HEK293 (cell line): ENCODE results near the gene CABP7.
A peak's percentile ranks its signal among the peaks of the same experiment; 100 is the strongest.

ENCODE experiments used
- BCL11A ChIP-seq: fragments of 450-650 bp; formaldehyde crosslinking; IDR thresholded peaks from 2 replicates; pipeline ENCODE4 v1.5.1; 2016; ENCODE audit warnings: low read depth, missing biosample characterization, missing genetic modification characterization
- BCL11B ChIP-seq: fragments of 450-650 bp; formaldehyde crosslinking; IDR thresholded peaks from 2 replicates; pipeline ENCODE4 v1.5.1; 2016; ENCODE audit warnings: low read depth, missing biosample characterization, missing genetic modification characterization
- GLIS1 ChIP-seq: fragments of 450-650 bp; formaldehyde crosslinking; IDR thresholded peaks from 2 replicates; pipeline ENCODE4 v1.5.1; 2016; ENCODE audit warnings: missing biosample characterization, missing genetic modification characterization
- GLIS2 ChIP-seq: fragments of 450-650 bp; formaldehyde crosslinking; IDR thresholded peaks from 2 replicates; pipeline ENCODE4 v1.5.1; 2016; ENCODE audit warnings: missing biosample characterization, missing genetic modification characterization
- OSR2 ChIP-seq: fragments of 450-650 bp; formaldehyde crosslinking; IDR thresholded peaks from 2 replicates; pipeline ENCODE4 v1.5.1; 2016; ENCODE audit warnings: missing biosample characterization, missing genetic modification characterization
- TCF7L2 ChIP-seq: IDR thresholded peaks from 2 replicates; pipeline ENCODE4 v1.6.1; 2011; ENCODE audit warnings: low read depth, mild to moderate bottlenecking, inconsistent platforms, low read length, moderate library complexity, borderline replicate concordance
- WT1 ChIP-seq: fragments of 450-650 bp; formaldehyde crosslinking; IDR thresholded peaks from 2 replicates; pipeline ENCODE4 v1.5.1; 2016; ENCODE audit warnings: missing biosample characterization, missing genetic modification characterization
- YY1 ChIP-seq: fragments of 450-650 bp; formaldehyde crosslinking; IDR thresholded peaks from 2 replicates; pipeline ENCODE4 v1.5.1; 2018; ENCODE audit warnings: missing biosample characterization, missing genetic modification characterization
- ZNF23 ChIP-seq: fragments of 450-650 bp; formaldehyde crosslinking; IDR thresholded peaks from 2 replicates; pipeline ENCODE4 v1.5.1; 2016; ENCODE audit warnings: missing biosample characterization, missing genetic modification characterization, borderline replicate concordance
- ZNF311 ChIP-seq: fragments of 450-650 bp; formaldehyde crosslinking; IDR thresholded peaks from 2 replicates; pipeline ENCODE4 v1.5.1; 2017; ENCODE audit warnings: missing biosample characterization, missing genetic modification characterization, borderline replicate concordance
- ZNF341 ChIP-seq: fragments of 450-650 bp; formaldehyde crosslinking; IDR thresholded peaks from 2 replicates; pipeline ENCODE4; 2016; ENCODE audit warnings: low read depth, missing biosample characterization, missing genetic modification characterization
- ZNF423 ChIP-seq: fragments of 450-650 bp; formaldehyde crosslinking; IDR thresholded peaks from 2 replicates; pipeline ENCODE4 v1.5.1; 2016; ENCODE audit warnings: missing biosample characterization, missing genetic modification characterization
- ZNF549 ChIP-seq: fragments of 450-650 bp; IDR thresholded peaks from 2 replicates; pipeline ENCODE4 v1.5.1; 2018; ENCODE audit warnings: missing biosample characterization, missing genetic modification characterization, mild to moderate bottlenecking, inconsistent platforms, moderate library complexity
- ZNF596 ChIP-seq: fragments of 450-650 bp; IDR thresholded peaks from 2 replicates; pipeline ENCODE4 v1.5.0; 2018; ENCODE audit warnings: missing biosample characterization, mild to moderate bottlenecking, missing genetic modification characterization, moderate library complexity
- ZNF768 ChIP-seq: fragments of 450-650 bp; formaldehyde crosslinking; IDR thresholded peaks from 2 replicates; pipeline ENCODE4 v1.5.1; 2018; ENCODE audit warnings: missing biosample characterization, mild to moderate bottlenecking, missing genetic modification characterization
- TF ChIP-seq, protein P1 (sequence below): fragments of 450-650 bp; formaldehyde crosslinking; IDR thresholded peaks from 2 replicates; pipeline ENCODE4 v1.5.1; 2016; ENCODE audit warnings: missing biosample characterization, missing genetic modification characterization
- TF ChIP-seq, protein P2 (sequence below): fragments of 450-650 bp; formaldehyde crosslinking; IDR thresholded peaks from 2 replicates; pipeline ENCODE4 v1.5.1; 2016; ENCODE audit warnings: missing biosample characterization, missing genetic modification characterization
- TF ChIP-seq, protein P3 (sequence below): fragments of 450-650 bp; IDR thresholded peaks from 2 replicates; pipeline ENCODE4 v1.5.1; 2018; ENCODE audit warnings: missing biosample characterization, missing genetic modification characterization
- TF ChIP-seq, protein P4 (sequence below): fragments of 450-650 bp; formaldehyde crosslinking; IDR thresholded peaks from 2 replicates; pipeline ENCODE4 v1.5.1; 2016; ENCODE audit warnings: missing biosample characterization, missing genetic modification characterization
- TF ChIP-seq, protein P5 (sequence below): fragments of 450-650 bp; formaldehyde crosslinking; IDR thresholded peaks from 2 replicates; pipeline ENCODE4 v1.5.1; 2017; ENCODE audit warnings: missing biosample characterization, missing genetic modification characterization
- TF ChIP-seq, protein P6 (sequence below): fragments of 450-650 bp; formaldehyde crosslinking; IDR thresholded peaks from 2 replicates; pipeline ENCODE4 v1.5.1; 2016; ENCODE audit warnings: missing biosample characterization, missing genetic modification characterization

Gene CABP7

DNA sequence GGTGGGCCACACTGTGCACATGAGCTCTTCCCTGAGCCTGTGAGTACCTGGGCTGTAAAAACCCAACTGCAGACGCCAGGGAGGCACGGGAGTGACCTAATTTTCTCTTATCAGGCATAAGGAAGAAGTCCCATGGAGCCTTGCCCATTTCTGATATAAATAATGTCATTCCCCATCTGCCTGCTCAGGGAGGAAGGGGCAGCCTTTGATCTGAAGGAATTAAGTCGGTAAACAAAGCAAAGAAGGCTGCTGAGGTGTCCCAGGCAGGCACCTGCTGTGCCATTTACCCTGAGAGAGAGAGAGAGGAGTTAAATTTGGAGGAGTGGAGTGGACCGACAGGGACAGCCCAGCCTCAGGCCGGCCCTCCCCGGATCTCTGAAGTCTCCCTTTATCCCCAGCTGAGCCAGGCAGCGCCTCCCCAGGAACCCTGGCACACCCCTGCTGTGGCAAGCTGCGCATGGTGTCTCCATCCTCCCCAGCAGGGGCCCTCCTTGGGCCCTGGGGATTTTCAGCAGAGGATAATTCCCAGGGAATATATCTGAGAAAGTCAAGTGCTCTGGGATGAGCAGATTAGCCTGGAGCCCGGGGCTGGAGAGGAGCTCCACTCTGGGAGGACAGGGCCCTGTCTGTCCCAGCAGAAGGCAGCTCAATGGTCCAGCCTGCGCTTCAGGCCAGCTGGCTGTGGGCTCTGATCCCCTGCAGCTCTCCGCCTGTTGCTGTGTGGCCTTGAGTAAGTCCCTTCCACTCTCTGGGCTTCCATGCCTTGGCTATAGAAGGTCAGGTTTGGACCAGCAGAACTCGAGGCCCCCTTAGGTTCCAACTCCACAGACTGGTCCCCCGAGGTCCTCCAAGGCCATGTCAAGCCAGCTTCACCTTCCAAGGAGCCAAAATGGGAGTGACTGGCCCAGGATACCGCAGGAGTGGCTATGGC, 17.5 kb upstream of the CABP7 start (continued):
- TF ChIP-seq, protein P1, sequence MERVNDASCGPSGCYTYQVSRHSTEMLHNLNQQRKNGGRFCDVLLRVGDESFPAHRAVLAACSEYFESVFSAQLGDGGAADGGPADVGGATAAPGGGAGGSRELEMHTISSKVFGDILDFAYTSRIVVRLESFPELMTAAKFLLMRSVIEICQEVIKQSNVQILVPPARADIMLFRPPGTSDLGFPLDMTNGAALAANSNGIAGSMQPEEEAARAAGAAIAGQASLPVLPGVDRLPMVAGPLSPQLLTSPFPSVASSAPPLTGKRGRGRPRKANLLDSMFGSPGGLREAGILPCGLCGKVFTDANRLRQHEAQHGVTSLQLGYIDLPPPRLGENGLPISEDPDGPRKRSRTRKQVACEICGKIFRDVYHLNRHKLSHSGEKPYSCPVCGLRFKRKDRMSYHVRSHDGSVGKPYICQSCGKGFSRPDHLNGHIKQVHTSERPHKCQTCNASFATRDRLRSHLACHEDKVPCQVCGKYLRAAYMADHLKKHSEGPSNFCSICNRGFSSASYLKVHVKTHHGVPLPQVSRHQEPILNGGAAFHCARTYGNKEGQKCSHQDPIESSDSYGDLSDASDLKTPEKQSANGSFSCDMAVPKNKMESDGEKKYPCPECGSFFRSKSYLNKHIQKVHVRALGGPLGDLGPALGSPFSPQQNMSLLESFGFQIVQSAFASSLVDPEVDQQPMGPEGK, result peak; percentile 66; the same call in 1 of the 2 replicates
- peak; percentile 86 for TF ChIP-seq OSR2 (tag by site-specific recombination)
- peak; percentile 81 for TF ChIP-seq WT1 (tag by site-specific recombination)
- TF ChIP-seq, protein P2, sequence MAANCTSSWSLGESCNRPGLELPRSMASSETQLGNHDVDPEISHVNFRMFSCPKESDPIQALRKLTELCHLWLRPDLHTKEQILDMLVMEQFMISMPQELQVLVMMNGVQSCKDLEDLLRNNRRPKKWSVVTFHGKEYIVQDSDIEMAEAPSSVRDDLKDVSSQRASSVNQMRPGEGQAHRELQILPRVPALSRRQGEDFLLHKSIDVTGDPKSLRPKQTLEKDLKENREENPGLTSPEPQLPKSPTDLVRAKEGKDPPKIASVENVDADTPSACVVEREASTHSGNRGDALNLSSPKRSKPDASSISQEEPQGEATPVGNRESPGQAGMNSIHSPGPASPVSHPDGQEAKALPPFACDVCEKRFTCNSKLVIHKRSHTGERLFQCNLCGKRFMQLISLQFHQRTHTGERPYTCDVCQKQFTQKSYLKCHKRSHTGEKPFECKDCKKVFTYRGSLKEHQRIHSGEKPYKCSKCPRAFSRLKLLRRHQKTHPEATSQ, result no peak
- peak; percentile 25; the same call in 1 of the 2 replicates for TF ChIP-seq GLIS2
- TF ChIP-seq, protein P3, sequence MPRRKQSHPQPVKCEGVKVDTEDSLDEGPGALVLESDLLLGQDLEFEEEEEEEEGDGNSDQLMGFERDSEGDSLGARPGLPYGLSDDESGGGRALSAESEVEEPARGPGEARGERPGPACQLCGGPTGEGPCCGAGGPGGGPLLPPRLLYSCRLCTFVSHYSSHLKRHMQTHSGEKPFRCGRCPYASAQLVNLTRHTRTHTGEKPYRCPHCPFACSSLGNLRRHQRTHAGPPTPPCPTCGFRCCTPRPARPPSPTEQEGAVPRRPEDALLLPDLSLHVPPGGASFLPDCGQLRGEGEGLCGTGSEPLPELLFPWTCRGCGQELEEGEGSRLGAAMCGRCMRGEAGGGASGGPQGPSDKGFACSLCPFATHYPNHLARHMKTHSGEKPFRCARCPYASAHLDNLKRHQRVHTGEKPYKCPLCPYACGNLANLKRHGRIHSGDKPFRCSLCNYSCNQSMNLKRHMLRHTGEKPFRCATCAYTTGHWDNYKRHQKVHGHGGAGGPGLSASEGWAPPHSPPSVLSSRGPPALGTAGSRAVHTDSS (tag by site-specific recombination), result no peak
- no peak for TF ChIP-seq ZNF549 (tag by site-specific recombination)
- peak; percentile 97 for TF ChIP-seq GLIS1 (tag by site-specific recombination)
- TF ChIP-seq ZNF311 (tag by site-specific recombination), result no peak
- TF ChIP-seq, protein P4, sequence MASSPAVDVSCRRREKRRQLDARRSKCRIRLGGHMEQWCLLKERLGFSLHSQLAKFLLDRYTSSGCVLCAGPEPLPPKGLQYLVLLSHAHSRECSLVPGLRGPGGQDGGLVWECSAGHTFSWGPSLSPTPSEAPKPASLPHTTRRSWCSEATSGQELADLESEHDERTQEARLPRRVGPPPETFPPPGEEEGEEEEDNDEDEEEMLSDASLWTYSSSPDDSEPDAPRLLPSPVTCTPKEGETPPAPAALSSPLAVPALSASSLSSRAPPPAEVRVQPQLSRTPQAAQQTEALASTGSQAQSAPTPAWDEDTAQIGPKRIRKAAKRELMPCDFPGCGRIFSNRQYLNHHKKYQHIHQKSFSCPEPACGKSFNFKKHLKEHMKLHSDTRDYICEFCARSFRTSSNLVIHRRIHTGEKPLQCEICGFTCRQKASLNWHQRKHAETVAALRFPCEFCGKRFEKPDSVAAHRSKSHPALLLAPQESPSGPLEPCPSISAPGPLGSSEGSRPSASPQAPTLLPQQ (tag by site-specific recombination), result peak; percentile 88
- TF ChIP-seq ZNF768, result 0 out of 2 replicates have a peak, but pooled peaks have one; percentile 53
- TF ChIP-seq ZNF596 (tag by site-specific recombination), result peak; percentile 60
- TF ChIP-seq, protein P5, sequence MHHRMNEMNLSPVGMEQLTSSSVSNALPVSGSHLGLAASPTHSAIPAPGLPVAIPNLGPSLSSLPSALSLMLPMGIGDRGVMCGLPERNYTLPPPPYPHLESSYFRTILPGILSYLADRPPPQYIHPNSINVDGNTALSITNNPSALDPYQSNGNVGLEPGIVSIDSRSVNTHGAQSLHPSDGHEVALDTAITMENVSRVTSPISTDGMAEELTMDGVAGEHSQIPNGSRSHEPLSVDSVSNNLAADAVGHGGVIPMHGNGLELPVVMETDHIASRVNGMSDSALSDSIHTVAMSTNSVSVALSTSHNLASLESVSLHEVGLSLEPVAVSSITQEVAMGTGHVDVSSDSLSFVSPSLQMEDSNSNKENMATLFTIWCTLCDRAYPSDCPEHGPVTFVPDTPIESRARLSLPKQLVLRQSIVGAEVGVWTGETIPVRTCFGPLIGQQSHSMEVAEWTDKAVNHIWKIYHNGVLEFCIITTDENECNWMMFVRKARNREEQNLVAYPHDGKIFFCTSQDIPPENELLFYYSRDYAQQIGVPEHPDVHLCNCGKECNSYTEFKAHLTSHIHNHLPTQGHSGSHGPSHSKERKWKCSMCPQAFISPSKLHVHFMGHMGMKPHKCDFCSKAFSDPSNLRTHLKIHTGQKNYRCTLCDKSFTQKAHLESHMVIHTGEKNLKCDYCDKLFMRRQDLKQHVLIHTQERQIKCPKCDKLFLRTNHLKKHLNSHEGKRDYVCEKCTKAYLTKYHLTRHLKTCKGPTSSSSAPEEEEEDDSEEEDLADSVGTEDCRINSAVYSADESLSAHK (tag by site-specific recombination), result no peak
- TF ChIP-seq ZNF423, result peak; percentile 79
- no peak for TF ChIP-seq ZNF23
- peak; percentile 71 for TF ChIP-seq ZNF341
- TF ChIP-seq YY1 (tag by site-specific recombination), result no peak
- TF ChIP-seq BCL11B, result no peak
- TF ChIP-seq, protein P6, sequence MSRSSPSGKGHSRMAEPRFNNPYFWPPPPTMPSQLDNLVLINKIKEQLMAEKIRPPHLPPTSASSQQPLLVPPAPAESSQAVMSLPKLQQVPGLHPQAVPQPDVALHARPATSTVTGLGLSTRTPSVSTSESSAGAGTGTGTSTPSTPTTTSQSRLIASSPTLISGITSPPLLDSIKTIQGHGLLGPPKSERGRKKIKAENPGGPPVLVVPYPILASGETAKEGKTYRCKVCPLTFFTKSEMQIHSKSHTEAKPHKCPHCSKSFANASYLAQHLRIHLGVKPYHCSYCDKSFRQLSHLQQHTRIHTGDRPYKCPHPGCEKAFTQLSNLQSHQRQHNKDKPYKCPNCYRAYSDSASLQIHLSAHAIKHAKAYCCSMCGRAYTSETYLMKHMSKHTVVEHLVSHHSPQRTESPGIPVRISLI (tag by site-specific recombination), result no peak
- TF ChIP-seq TCF7L2, result peak; percentile 57; the same call in 1 of the 2 replicates
- no peak for TF ChIP-seq BCL11A (tag by site-specific recombination)
